Esophagus muscularis mucosa (tissue), 4 donors: Measurements from ENCODE around the gene BCAS3.

Experiments
- CTCF ChIP-seq, 3 experiments: fragments of 200-600 bp in 2 of 3; fragments of 450-650 bp in 1 of 3; sonication (generic) in 2 of 3; IDR thresholded peaks; one replicate each; pipeline ENCODE4 v1.5.1; 2017 to 2019; ENCODE audit warnings: antibody characterized with exemption in 3 of 3, mild to moderate bottlenecking in 2 of 3, moderate library complexity in 1 of 3
- EP300 ChIP-seq: sonication (generic); formaldehyde crosslinking; IDR thresholded peaks from one replicate; pipeline ENCODE4 v1.6.1; 2017; ENCODE audit warnings: antibody characterized with exemption
- POLR2A ChIP-seq: fragments of 450-650 bp; IDR thresholded peaks from one replicate; pipeline ENCODE4 v1.6.1; 2017; ENCODE audit warnings: antibody characterized with exemption, moderate library complexity, mild to moderate bottlenecking, low read depth

DNA sequence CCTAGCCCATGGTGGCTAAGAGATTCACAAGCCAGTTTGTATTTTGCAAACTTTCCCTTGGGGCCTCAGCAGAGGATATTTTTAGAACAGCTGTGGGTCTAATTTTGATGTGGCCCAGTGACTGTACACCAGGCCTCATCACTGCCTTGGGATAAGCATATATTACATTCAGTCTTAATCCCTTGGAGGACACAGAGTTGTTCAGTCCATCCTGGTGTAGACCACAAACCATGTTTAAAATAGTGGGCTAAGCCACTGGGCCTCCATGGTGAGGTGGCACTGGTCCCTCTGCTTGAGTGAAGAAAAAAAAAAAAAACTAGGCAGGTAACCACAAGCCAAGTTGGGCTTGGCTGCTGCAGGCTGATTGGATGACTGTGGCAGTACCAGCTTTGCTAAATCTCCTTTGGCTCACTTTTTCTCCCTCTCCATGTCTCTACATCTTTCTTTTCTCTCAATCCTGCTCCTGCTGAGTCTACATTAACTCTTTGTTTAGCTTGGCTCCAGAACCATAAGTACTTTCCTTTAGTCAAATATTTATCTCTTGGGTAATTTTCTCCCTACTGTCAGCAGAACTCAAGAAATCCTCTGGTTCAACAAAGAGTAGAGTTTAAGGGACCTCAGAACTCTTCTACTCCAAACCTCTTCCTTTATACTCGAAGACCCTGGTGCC lies 602.0 kb downstream of the BCAS3 start:
- no peak for TF ChIP-seq POLR2A
- TF ChIP-seq EP300 = no peak
- no peak for TF ChIP-seq CTCF (IDR thresholded peaks at IDR 0.05)
